RWPE1 (cell line): ENCODE data around the gene HDAC9.
A peak's percentile ranks its signal among the peaks of the same experiment; 100 is the strongest.

ENCODE experiments used
- CTCF ChIA-PET: fragments of 350-600 bp; sonication (Branson Sonifier 250); formaldehyde crosslinking; extraction: SDS; loops from one replicate; lab custom pipeline; 2021; lab: Yijun Ruan, JAX
- POLR2A ChIA-PET: fragments of 400-600 bp; formaldehyde crosslinking; extraction: SDS; loops from one replicate; lab custom pipeline; 2020; ENCODE audit warnings: antibody characterized with exemption; ENCODE audit not compliant: low non-redundant PET; lab: Yijun Ruan, JAX
- DNase-seq: peaks from one replicate; pipeline ENCODE4 v3.0.0; 2012; ENCODE audit warnings: low spot score
- H3K27ac ChIP-seq: fragments of 450-650 bp; 2 replicates; pipeline ENCODE4 v1.5.1; 2017
- TF ChIP-seq, protein P1 (sequence below): fragments of 450-650 bp; conservative IDR thresholded peaks from 2 replicates; pipeline ENCODE4 v1.5.1; 2017; ENCODE audit warnings: low read depth, mild to moderate bottlenecking

The HDAC9 gene

GRCh38 chr7:18873734-18874336, 378.3 kb downstream of the HDAC9 start:
- ChIA-PET CTCF (no interaction called here), POLR2A (no interaction called here)
- H3K27ac ChIP-seq, result no peak overlapping the region
- TF ChIP-seq, protein P1, sequence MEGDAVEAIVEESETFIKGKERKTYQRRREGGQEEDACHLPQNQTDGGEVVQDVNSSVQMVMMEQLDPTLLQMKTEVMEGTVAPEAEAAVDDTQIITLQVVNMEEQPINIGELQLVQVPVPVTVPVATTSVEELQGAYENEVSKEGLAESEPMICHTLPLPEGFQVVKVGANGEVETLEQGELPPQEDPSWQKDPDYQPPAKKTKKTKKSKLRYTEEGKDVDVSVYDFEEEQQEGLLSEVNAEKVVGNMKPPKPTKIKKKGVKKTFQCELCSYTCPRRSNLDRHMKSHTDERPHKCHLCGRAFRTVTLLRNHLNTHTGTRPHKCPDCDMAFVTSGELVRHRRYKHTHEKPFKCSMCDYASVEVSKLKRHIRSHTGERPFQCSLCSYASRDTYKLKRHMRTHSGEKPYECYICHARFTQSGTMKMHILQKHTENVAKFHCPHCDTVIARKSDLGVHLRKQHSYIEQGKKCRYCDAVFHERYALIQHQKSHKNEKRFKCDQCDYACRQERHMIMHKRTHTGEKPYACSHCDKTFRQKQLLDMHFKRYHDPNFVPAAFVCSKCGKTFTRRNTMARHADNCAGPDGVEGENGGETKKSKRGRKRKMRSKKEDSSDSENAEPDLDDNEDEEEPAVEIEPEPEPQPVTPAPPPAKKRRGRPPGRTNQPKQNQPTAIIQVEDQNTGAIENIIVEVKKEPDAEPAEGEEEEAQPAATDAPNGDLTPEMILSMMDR, result peak; percentile 18; the same call in 1 of the 2 replicates
- DNase-seq, result peak; percentile 16

- TF ChIP-seq, protein P1, result no peak
- ChIA-PET CTCF (no interaction called here), POLR2A (no interaction called here)
- no peak for DNase-seq
- no peak overlapping the region for H3K27ac ChIP-seq
These were observed 379.3 kb downstream of the HDAC9 start for GRCh38 chr7:18874880-18875279.

DNA sequence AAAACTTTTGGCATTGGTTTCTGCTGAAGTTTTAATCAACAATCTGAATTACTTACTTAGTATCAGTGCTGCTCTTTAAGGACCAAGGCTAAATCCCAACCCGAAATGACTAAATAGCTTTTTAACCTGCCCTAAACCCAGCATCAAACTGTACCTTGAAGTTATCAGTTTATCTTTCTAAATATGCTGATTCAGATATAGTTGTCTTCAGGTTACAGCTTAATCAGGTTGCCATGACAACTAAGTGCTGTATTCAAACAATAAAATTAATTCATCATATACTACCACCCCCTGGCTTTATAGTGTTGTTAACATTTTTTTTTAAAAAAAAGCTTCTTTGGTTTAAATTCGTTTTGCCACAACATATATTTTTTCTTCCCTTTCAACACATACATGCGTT, 382.3 kb downstream of the HDAC9 start:
- no peak for DNase-seq
- no peak overlapping the region for H3K27ac ChIP-seq
- ChIA-PET CTCF (interaction anchor here (1.0 kb wide), 1 partner anchor 25 kb away, joined by 4 read pairs; no protein-coding TSS in a partner anchor), POLR2A (no interaction called here)
- TF ChIP-seq, protein P1, result no peak

DNA sequence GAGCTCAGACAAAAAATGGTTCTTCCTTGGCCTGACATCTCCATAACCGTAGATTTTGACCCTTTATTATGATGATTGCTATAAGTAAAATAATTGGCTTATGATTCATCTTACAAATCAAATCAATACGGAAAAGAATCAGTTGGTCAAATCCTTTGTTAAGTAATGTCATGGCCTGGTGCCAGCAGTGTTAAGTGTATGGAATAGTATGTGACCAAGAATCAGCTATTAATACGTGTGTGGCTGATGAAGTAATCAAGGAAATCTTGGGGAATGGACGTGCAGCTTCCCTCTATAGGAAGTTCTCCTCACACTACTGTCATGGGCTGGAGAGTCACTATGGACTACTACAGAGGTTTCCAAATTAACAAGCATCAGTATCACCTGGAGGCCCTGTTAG, 391.3 kb downstream of the HDAC9 start:
- CTCF ChIA-PET, result no interaction called here
- DNase-seq, result no peak
- POLR2A ChIA-PET, result no interaction called here
- TF ChIP-seq, protein P1, result no peak
- no peak overlapping the region for H3K27ac ChIP-seq

- no peak overlapping the region for H3K27ac ChIP-seq
- POLR2A ChIA-PET, result no interaction called here
- no peak for DNase-seq
- CTCF ChIA-PET, result no interaction called here
- TF ChIP-seq, protein P1, result no peak
These were observed 393.9 kb downstream of the HDAC9 start for GRCh38 chr7:18889436-18889835.

DNA sequence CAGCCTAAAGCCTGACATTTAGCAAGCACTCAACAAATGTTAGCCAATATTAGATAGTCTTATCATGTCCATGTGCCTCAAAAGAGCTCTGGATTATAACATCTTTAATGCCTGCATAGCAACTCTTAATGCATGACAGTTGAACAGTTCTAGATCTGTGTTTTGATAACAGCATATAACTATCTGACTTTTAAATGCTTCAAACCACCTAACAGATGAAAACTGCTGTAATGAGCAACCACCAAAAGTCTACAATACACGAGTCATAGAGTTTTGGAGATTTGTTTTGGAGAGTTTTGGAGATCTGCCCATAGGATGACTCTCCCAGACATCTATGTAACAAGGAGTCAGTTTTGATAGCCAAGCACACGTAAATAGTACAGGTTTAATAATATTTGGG, 394.6 kb downstream of the HDAC9 start:
- TF ChIP-seq, protein P1, result no peak
- ChIA-PET POLR2A (no interaction called here), CTCF (no interaction called here)
- H3K27ac ChIP-seq, result no peak overlapping the region
- DNase-seq, result no peak
